ENCODE measurements around the gene GMCL1.
"Not testable (repeated sequence)": the region's sequence is repeated elsewhere in the genome, so short reads cannot be mapped to it uniquely, and the experiment has no call there.

GMCL1 gene

GRCh38 chr2:69893684-69894551 is 64.5 kb downstream of the GMCL1 start, which contains the start of gene SNRNP27:
TSS of gene SNRNP27 (plus strand) at chr2:69893956. CDS start at chr2:69893985, 29 bp downstream.
- Histone ChIP-seq H3K4me3 (peak within 1 kb of the TSS; percentile 98), H3K27ac (peak within 1 kb of the TSS; percentile 71), H3K36me3 (ENCODE audit: insufficient read depth, low read length) (peaks cover 30% of the 10 kb centered on the region), H3K9ac (ENCODE audit: insufficient read length) (peak within 1 kb of the TSS; percentile 98), H3K9me3 (ENCODE audit: low read depth, low read length) (no peaks in the 10 kb centered on the region)
- TF ChIP-seq FOXP2 (optimal IDR thresholded peaks at IDR 0.05; ENCODE audit: control extremely low read depth, extremely low read length, insufficient read depth): no peak
- peak; percentile 88 for TF ChIP-seq POLR2AphosphoS5 (IDR thresholded peaks at IDR 0.05; ENCODE audit: borderline replicate concordance, low read depth, low read length)
- peak; percentile 56 for DNase-seq (ENCODE audit: low read depth, low spot score)

- H3K4me3 ChIP-seq: peak overlapping the region; percentile 98
- H3K9ac ChIP-seq (ENCODE audit: insufficient read length): peak overlapping the region; percentile 98
- H3K36me3 ChIP-seq (ENCODE audit: insufficient read depth, low read length): peaks cover 34% of the 10 kb centered on the region
- not testable (repeated sequence) for H3K9me3 ChIP-seq (ENCODE audit: low read depth, low read length); DNase-seq (ENCODE audit: low read depth, low spot score); H3K27ac ChIP-seq
Observed at GRCh38 chr2:69894737-69895136, 65.3 kb downstream of the GMCL1 start.

GRCh38 chr2:69902213-69902922 is 72.9 kb downstream of the GMCL1 start:
- Histone ChIP-seq H3K27ac (no peak overlapping the region), H3K36me3 (ENCODE audit: insufficient read depth, low read length) (peaks cover 71% of the 10 kb centered on the region), H3K9me3 (ENCODE audit: low read depth, low read length) (no peaks in the 10 kb centered on the region), H3K4me3 (no peak overlapping the region), H3K9ac (ENCODE audit: insufficient read length) (no peak overlapping the region)
- TF ChIP-seq FOXP2 (optimal IDR thresholded peaks at IDR 0.05; ENCODE audit: control extremely low read depth, extremely low read length, insufficient read depth): no peak
- TF ChIP-seq EZH2 (IDR thresholded peaks at IDR 0.05): no peak
- no peak for TF ChIP-seq POLR2AphosphoS5 (IDR thresholded peaks at IDR 0.05; ENCODE audit: borderline replicate concordance, low read depth, low read length)
- no peak for DNase-seq (ENCODE audit: low read depth, low spot score)

- Histone ChIP-seq H3K9me3 (ENCODE audit: low read depth, low read length) (no peaks in the 10 kb centered on the region), H3K9ac (ENCODE audit: insufficient read length) (no peak overlapping the region), H3K36me3 (ENCODE audit: insufficient read depth, low read length) (peaks cover 53% of the 10 kb centered on the region), H3K27ac (no peak overlapping the region), H3K4me3 (no peak overlapping the region)
- no peak for DNase-seq (ENCODE audit: low read depth, low spot score)
- no peak for TF ChIP-seq EZH2 (IDR thresholded peaks at IDR 0.05)
- no peak for TF ChIP-seq POLR2AphosphoS5 (IDR thresholded peaks at IDR 0.05; ENCODE audit: borderline replicate concordance, low read depth, low read length)
- TF ChIP-seq FOXP2 (optimal IDR thresholded peaks at IDR 0.05; ENCODE audit: control extremely low read depth, extremely low read length, insufficient read depth): no peak
Observed at GRCh38 chr2:69907216-69907615, 77.8 kb downstream of the GMCL1 start.

GRCh38 chr2:69911985-69912563 is 82.6 kb downstream of the GMCL1 start:
- no peak overlapping the region for H3K27ac ChIP-seq
- H3K9ac ChIP-seq (ENCODE audit: insufficient read length): no peak overlapping the region
- DNase-seq (ENCODE audit: low read depth, low spot score): peak; percentile 37
- no peaks in the 10 kb centered on the region for H3K9me3 ChIP-seq (ENCODE audit: low read depth, low read length)
- H3K36me3 ChIP-seq (ENCODE audit: insufficient read depth, low read length): peaks cover 23% of the 10 kb centered on the region
- H3K4me3 ChIP-seq: no peak overlapping the region
- TF ChIP-seq EZH2 (IDR thresholded peaks at IDR 0.05) (no peak), POLR2AphosphoS5 (IDR thresholded peaks at IDR 0.05; ENCODE audit: borderline replicate concordance, low read depth, low read length) (no peak), FOXP2 (optimal IDR thresholded peaks at IDR 0.05; ENCODE audit: control extremely low read depth, extremely low read length, insufficient read depth) (no peak)

GRCh38 chr2:69914164-69914949 is 84.9 kb downstream of the GMCL1 start:
- H3K4me3 ChIP-seq: peak overlapping the region; percentile 96
- TF ChIP-seq FOXP2 (optimal IDR thresholded peaks at IDR 0.05; ENCODE audit: control extremely low read depth, extremely low read length, insufficient read depth) (no peak), POLR2AphosphoS5 (IDR thresholded peaks at IDR 0.05; ENCODE audit: borderline replicate concordance, low read depth, low read length) (no peak; the same call in none of the 2 replicates), EZH2 (IDR thresholded peaks at IDR 0.05) (no peak)
- H3K36me3 ChIP-seq (ENCODE audit: insufficient read depth, low read length): peaks cover 5% of the 10 kb centered on the region; the same call in 1 of the 2 replicates
- peak overlapping the region; percentile 93 for H3K9ac ChIP-seq (ENCODE audit: insufficient read length)
- DNase-seq (ENCODE audit: low read depth, low spot score): peak; percentile 98
- H3K9me3 ChIP-seq (ENCODE audit: low read depth, low read length): no peaks in the 10 kb centered on the region
- peak overlapping the region; percentile 66; the same call in 1 of the 2 replicates for H3K27ac ChIP-seq

GRCh38 chr2:69914950-69915945 is 85.8 kb downstream of the GMCL1 start, which contains the start of gene MXD1:
TSS of gene MXD1 (plus strand) at chr2:69915109. CDS start at chr2:69915331, 222 bp downstream.
- Histone ChIP-seq H3K9me3 (ENCODE audit: low read depth, low read length) (no peaks in the 10 kb centered on the region), H3K9ac (ENCODE audit: insufficient read length) (peak within 1 kb of the TSS; percentile 93), H3K4me3 (peak within 1 kb of the TSS; percentile 96), H3K36me3 (ENCODE audit: insufficient read depth, low read length) (peaks cover 5% of the 10 kb centered on the region; the same call in 1 of the 2 replicates), H3K27ac (peak within 1 kb of the TSS; percentile 66; the same call in 1 of the 2 replicates)
- no peak for DNase-seq (ENCODE audit: low read depth, low spot score)
- TF ChIP-seq FOXP2 (optimal IDR thresholded peaks at IDR 0.05; ENCODE audit: control extremely low read depth, extremely low read length, insufficient read depth) (no peak), POLR2AphosphoS5 (IDR thresholded peaks at IDR 0.05; ENCODE audit: borderline replicate concordance, low read depth, low read length) (no peak), EZH2 (IDR thresholded peaks at IDR 0.05) (no peak)
